ENCODE data around the gene ZSWIM6.

Gene ZSWIM6

DNA sequence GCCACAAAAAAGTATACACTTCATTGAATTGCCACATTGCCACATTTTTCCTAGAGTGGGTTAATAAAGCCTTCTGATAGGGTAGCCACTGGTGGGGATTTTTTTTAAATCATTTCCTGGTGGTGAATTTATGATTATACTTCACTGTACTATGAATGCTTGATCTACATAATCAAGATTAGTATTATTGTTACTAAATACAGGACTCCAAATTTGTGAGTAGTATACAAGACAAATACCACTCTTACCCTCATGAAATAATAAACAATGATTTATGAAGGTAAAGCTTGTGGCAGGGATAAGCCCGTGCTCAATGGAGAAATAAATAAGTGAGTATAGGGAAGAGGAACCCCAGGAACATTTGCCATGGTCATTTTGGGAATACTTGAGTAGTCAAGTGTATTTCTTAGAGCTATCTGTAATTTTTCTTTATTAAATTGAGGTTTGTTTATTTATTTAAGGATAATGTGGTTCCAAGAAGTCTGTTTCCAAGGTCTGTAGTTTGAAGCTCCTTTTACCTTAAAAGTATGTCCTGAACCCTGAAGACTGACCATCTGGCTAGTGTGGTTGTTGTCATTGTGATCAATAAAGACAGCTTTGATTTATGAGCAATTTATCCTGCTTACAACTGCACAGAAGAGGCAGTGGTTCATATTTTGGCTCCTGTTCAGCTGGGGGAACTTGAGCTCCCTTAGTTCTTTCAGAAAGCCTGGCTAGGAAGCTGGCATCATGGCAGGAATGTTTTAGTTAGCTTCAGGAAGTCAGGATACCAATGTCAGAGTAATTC lies 118.6 kb downstream of the ZSWIM6 start:
- DNase-seq: no peak

DNA sequence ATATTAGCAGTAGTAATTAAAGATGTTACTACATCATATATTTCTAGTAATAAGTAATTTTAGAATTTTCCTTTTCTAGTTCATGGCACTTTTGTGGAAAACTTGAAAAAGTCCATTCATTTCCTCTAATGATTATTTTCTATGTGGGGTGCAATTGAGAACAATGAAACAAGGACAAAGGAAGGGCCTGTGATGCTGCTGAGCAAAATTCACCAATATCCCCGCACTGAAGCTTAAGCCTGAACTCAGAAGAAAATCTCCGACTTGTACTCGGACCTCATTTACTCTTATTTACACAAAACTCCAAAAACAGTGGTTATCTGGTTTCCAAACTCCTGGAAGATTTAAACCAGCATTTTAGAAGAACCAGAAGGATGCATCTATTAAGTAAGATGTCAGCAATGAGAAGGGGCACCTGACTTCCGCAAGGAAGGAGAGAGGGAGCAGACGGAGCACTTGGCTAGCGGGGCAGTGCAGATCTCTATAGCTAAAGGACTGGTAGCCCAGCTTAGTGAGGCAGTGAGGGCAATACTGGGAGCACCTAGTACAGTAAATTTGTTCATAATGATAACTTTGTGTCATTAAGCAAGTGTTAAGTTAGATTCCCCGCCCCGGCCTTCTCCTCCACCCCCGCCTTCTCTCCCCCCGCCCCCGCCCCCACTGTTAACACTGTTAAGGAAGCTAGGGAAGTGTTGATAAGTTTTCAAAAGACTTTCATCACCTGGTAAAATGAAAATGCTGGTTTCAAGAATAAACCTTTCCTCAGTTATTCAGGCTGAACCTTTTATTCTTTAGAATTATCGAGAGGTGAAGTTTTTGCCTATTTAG lies 123.3 kb downstream of the ZSWIM6 start:
- DNase-seq: no peak

- no peak for DNase-seq
Observed at GRCh38 chr5:61460471-61460870, 128.4 kb downstream of the ZSWIM6 start.

DNA sequence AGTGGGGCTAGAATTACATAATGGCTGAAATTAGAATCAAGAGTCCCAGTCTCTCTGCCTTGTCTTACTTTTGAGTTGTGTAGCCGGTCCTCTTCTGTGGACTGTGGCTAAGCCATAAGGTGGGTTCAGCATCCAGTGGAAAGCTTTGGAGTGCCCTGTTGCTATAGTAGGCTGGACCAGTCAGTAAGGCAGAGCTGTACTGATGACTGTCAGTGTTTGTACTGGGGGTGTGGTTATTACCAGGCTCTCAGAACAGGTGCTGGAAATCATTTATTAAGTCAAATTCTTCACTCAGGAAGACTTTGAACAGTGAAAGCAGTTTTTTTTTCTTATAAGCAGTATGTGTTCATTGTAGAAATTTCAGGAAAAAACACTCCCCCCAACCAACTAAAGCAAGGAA lies 129.4 kb downstream of the ZSWIM6 start:
- DNase-seq: no peak

- no peak for DNase-seq
Observed at GRCh38 chr5:61461926-61462325, 129.9 kb downstream of the ZSWIM6 start.

DNA sequence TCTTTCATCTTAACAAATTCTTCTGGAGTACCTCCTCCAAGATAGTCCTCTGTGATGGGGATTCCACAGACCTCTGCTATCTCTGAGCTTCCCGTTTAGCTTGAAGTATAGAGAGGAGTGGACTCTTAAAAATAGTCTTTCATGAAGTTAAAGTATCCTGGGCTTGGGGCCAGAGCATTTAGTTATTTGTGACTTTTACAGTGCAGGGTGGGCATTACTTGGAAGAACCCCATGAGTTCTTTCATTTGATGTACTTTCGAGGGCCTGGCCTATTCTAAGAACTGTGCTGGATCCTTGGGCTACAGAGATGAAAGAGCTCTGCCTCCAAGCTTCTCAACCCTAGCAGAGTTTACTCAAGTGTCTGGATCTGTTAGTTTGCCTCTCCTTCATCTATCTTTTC lies 131.5 kb downstream of the ZSWIM6 start:
- DNase-seq: no peak

DNA sequence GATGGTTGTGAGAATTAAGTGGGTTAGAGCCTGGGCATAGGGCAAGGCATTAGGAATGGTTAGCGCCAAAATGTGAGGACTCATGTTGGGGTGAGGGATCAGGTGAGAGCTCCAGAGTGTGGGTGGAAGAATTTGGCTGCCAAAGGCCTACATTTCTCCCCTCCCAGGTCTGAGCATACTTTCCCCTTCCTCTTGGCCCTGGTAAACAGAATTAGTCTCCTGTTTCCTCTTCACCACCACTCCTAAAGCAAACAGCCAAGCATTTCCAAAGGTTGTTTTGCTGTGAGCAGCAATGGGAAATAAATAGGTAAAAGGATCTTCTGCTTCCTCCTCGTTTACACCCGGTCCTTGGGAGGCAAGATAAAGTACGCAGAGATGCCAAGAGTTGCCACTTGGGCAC lies 132.5 kb downstream of the ZSWIM6 start:
- DNase-seq: no peak

- no peak for DNase-seq
Observed at GRCh38 chr5:61465066-61465465, 133.0 kb downstream of the ZSWIM6 start.

DNA sequence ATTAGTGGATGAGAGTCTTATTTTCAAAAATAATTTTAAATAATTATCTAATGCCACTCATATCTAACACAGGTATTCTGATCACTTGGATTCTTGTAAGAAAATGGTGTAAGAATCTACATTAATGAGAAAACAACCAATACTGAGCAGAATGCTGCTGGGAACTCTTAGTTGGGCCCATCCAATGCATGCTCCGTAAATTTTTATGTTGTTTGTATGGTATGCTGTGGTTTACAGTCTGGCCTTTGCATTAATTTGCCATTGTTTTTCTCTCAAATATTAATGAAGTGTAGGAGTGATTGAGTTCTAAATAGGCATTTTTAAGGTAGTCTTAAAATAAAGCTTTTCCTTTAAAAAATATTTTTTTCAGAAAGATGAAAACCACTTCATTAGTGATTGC lies 133.4 kb downstream of the ZSWIM6 start:
- no peak for DNase-seq

- no peak for DNase-seq
Observed at GRCh38 chr5:61466017-61466416, 134.0 kb downstream of the ZSWIM6 start.

DNA sequence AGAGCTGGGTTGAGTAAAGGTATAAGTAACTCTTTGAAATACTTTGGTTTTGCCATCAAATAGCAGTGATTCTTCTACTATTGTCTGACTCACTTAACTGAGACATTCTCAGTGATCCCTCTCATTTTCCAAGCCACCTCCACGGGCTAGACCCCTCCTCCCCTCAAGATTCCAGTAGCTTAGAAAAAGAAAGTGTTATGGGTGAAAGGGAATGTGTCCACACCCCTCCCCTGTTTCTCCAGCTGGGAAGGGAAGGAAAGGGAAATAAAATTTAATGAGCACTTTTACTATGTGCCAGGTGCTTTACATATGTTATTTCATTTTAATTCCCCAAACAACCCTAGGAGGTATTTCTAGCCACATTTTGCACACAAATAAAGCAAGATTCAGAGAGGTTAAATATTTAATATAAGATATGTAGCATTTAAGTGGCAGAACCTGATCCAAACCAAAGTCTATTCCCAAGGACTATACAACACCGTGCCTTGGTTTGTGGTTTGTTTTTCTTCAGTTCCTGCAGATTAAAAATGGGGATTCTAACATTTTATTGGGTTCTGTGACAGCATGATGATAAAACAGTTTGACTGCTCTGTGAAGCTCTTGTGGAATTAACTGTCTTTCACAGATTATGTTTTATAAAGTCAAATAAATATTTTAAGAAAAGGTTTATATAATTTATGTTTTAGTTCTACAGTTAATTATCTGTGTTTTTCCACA lies 135.9 kb downstream of the ZSWIM6 start:
- DNase-seq: no peak

- no peak for DNase-seq
Observed at GRCh38 chr5:61468483-61468865, 136.4 kb downstream of the ZSWIM6 start.

DNA sequence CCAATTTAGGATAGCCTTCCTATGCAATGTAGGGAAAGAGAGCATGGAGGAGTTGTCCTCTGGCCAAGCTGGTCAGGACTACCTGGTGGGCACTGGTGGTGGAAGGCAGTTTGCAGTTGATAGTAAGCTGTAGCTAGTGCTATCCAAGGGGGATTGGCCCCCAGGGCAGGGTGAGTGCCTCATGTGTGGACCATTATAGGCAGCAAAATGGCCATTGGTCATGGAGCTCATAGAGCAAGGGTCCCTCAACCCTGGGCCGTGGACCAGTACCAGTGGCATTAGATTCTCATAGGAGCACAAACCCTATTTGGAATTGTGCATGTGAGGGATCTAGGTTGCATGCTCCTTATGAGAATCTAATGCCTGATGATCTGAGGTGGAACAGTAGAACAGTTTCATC lies 139.3 kb downstream of the ZSWIM6 start:
- DNase-seq: no peak

GRCh38 chr5:61472172-61472958 lies 140.3 kb downstream of the ZSWIM6 start:
- no peak for DNase-seq

DNA sequence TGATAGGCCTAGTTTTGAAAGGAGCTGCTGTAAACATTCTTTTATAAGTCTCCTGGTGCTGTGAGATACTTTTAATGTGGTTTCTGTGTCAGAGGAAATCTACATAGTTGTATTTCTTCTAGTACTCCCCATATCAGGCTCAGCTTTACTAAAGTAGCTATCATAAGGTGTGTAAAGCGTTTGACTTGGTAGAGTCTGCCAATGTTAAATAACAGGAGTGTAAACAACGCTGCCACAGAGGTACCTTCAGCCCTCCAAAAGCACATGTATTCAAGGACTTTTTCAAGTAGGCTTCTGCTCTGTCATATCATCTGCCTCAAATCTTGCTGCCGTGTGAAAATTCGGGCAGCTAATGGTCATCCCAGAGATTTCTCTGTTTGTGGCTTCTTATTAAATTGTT lies 142.7 kb downstream of the ZSWIM6 start:
- no peak for DNase-seq

- no peak for DNase-seq
Observed at GRCh38 chr5:61477788-61478187, 145.7 kb downstream of the ZSWIM6 start.

GRCh38 chr5:61479850-61480614 lies 148.0 kb downstream of the ZSWIM6 start:
- DNase-seq: no peak

DNA sequence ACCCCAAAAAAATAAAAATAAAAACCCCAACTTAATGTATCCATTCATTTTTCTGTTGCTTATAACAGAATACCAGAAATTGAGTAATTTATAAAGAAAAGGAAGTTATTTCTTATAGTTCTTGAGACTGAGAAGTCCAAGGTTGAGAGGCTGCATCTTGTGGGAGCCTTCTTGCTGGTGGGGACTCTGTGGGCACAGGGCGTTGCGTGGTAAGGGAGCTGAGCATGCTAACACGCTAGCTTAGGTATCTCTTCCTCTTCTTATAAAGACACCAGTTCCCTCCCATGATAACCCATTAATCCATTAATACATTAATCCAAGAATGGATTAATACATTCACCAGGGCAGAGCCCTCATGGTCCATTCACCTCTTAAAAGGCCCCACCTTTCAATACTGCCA lies 150.9 kb downstream of the ZSWIM6 start:
- DNase-seq: no peak

GRCh38 chr5:61486476-61486875 lies 154.4 kb downstream of the ZSWIM6 start:
- no peak for DNase-seq

DNA sequence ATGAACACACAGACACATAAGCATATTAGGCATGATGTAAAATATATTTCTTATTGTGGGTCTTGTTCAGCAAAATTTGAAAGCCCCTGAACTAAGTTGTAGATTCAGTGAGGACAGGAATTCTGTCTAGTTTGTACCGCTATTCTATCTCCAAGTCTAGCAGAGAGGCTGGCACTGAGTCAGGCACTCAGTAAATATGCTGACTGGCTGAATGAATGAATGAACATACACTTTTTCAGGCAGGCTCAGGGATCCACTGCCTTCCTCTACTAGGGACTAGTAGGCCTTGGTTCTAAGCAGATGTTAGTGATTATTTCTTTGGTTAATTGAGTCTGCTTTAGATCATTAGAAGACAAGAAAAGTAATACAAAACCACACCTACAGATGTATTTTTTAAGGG lies 157.5 kb downstream of the ZSWIM6 start:
- no peak for DNase-seq

DNA sequence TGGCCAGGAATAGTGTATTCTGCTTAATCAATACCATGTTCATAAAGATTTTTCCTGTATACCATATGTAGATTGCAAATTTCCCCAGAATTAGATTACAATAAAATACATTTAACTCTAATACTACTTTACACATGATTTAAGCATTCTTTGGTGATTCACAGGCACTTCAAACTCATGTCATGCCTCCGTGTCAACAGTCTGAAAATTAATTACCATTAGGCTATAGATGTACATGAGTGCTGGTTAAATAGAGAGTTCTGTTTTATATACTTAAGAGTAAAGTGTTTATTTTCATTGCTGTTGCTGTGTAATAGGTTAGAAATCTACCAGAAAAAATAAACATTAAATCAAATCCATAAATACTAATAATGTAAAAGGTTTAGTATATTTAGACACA lies 159.8 kb downstream of the ZSWIM6 start:
- DNase-seq: no peak

DNA sequence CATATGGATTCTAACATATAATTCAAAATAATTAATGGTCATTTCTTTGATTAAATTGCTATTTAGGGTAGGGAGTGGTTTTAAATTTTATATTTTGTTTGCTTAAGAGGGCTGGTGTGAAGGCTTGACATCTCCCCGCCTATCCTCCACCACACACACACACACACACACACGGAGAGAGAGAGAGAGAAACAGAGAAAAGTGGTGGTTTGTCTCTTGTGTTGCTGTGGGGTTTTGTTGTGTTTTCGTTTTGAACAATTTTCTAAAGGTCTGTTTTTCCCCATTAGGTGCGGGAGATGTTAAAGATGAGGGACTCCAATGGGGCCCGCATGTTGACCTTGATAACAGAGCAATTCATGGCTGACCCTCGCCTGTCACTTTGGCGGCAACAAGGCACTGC lies 161.9 kb downstream of the ZSWIM6 start:
- DNase-seq: no peak
